SU-DHL-6 (cell line): ENCODE results near the gene PRELP.
A peak's percentile ranks its signal among the peaks of the same experiment; 100 is the strongest.

Experiments used
- H2AFZ ChIP-seq: fragments of 200-600 bp; sonication (generic); 2 replicates; pipeline ENCODE4 v1.6.1; 2014; ENCODE audit warnings: low read depth, mild to moderate bottlenecking, moderate library complexity, mixed read lengths, antibody characterized with exemption, low read length; ENCODE audit not compliant: severe bottlenecking
- H3F3A ChIP-seq: fragments of 200-600 bp; shearing (Covaris generic); 2 replicates; pipeline ENCODE4 v1.6.0; 2016; ENCODE audit warnings: antibody characterized with exemption, mild to moderate bottlenecking; ENCODE audit not compliant: insufficient read depth
- H3K27ac ChIP-seq: fragments of 200-600 bp; sonication (generic); 2 replicates; pipeline ENCODE4 v1.5.1; 2016; ENCODE audit warnings: low read depth, mild to moderate bottlenecking, low read length, moderate library complexity, mixed read lengths
- H3K27me3 ChIP-seq: fragments of 200-600 bp; sonication (generic), shearing (Covaris generic); 2 replicates; pipeline ENCODE4 v1.6.0; 2014; ENCODE audit warnings: mild to moderate bottlenecking, low read length
- H3K36me3 ChIP-seq: fragments of 200-600 bp; sonication (generic); 2 replicates; pipeline ENCODE4 v1.6.1; 2014; ENCODE audit warnings: mild to moderate bottlenecking, low read length, mixed read lengths
- H3K4me2 ChIP-seq: fragments of 300-600, 200-600 bp; shearing (Covaris generic), sonication (generic); 2 replicates; pipeline ENCODE4 v1.6.0; 2014; ENCODE audit warnings: low read length, low read depth, mild to moderate bottlenecking; ENCODE audit not compliant: poor library complexity, severe bottlenecking
- H3K4me3 ChIP-seq: fragments of 200-600 bp; sonication (generic); 2 replicates; pipeline ENCODE4 v1.5.1; 2014; ENCODE audit warnings: antibody characterized with exemption, low read length, mild to moderate bottlenecking, mixed read lengths; ENCODE audit not compliant: insufficient read depth, poor library complexity, severe bottlenecking
- H3K79me2 ChIP-seq: fragments of 200-600 bp; sonication (generic); 2 replicates; pipeline ENCODE4 v1.6.1; 2014; ENCODE audit warnings: mild to moderate bottlenecking, low read length, moderate library complexity; ENCODE audit not compliant: insufficient read depth
- H3K9ac ChIP-seq: fragments of 200-600 bp; sonication (generic); 2 replicates; pipeline ENCODE4 v1.7.0; 2014; ENCODE audit warnings: mild to moderate bottlenecking, low read length
- H3K9me2 ChIP-seq: fragments of 200-600 bp; sonication (generic); replicated peaks from 2 replicates; pipeline ENCODE4 v1.6.1; 2014; ENCODE audit warnings: low read length; ENCODE audit not compliant: insufficient read depth
- H3K9me3 ChIP-seq: fragments of 200-600 bp; sonication (generic); 2 replicates; pipeline ENCODE4 v1.6.1; 2014; ENCODE audit warnings: low read length, mixed read lengths; ENCODE audit not compliant: insufficient read depth
- H4K20me1 ChIP-seq: fragments of 200-600 bp; sonication (generic); 2 replicates; pipeline ENCODE4 v1.6.1; 2014; ENCODE audit warnings: low read depth, mild to moderate bottlenecking, antibody characterized with exemption, low read length, moderate library complexity, mixed read lengths
- CTCF ChIP-seq: fragments of 200-600 bp; sonication (generic); IDR thresholded peaks from one replicate; pipeline ENCODE4 v1.5.1; 2017; ENCODE audit warnings: antibody characterized with exemption, mild to moderate bottlenecking, low read length, moderate library complexity; ENCODE audit not compliant: insufficient read depth, poor library complexity, severe bottlenecking
- EZH2phosphoT487 ChIP-seq: fragments of 200-600 bp; sonication (generic), shearing (Covaris generic); conservative IDR thresholded peaks from 2 replicates; pipeline ENCODE4 v1.6.1; 2018; ENCODE audit warnings: mild to moderate bottlenecking, antibody characterized with exemption, low read length, moderate library complexity, mixed read lengths

PRELP gene

GRCh38 chr1:203504400-203505250 is 29.0 kb downstream of the PRELP start:
- Histone ChIP-seq H2AFZ (no peak overlapping the region), H3K9me2 (no peaks in the 10 kb centered on the region), H4K20me1 (no peaks in the 10 kb centered on the region), H3K9ac (no peak overlapping the region), H3K27me3 (no peaks in the 10 kb centered on the region), H3F3A (no peaks in the 10 kb centered on the region), H3K4me2 (no peak overlapping the region), H3K36me3 (no peaks in the 10 kb centered on the region), H3K4me3 (no peak overlapping the region), H3K9me3 (no peaks in the 10 kb centered on the region), H3K79me2 (no peaks in the 10 kb centered on the region), H3K27ac (no peak overlapping the region)
- no peak for TF ChIP-seq EZH2phosphoT487
- TF ChIP-seq CTCF: peak; percentile 87

- Histone ChIP-seq H3K4me2 (no peak overlapping the region), H3K36me3 (no peaks in the 10 kb centered on the region), H3K9me2 (no peaks in the 10 kb centered on the region), H3F3A (no peaks in the 10 kb centered on the region), H2AFZ (no peak overlapping the region), H3K4me3 (no peak overlapping the region), H3K9me3 (no peaks in the 10 kb centered on the region), H3K27me3 (no peaks in the 10 kb centered on the region), H3K79me2 (no peaks in the 10 kb centered on the region), H3K27ac (no peak overlapping the region), H3K9ac (no peak overlapping the region), H4K20me1 (no peaks in the 10 kb centered on the region)
- no peak for TF ChIP-seq EZH2phosphoT487
These were observed 30.1 kb downstream of the PRELP start for GRCh38 chr1:203505526-203506204.

GRCh38 chr1:203506858-203507626 is 31.4 kb downstream of the PRELP start:
- Histone ChIP-seq H3K27ac (no peak overlapping the region), H3K4me2 (no peak overlapping the region)

More at GRCh38 chr1:203506858-203507626, 31.4 kb downstream of the PRELP start:
- no peak overlapping the region for H2AFZ ChIP-seq
- no peak overlapping the region for H3K9ac ChIP-seq
- H3K79me2 ChIP-seq: no peaks in the 10 kb centered on the region
- no peak overlapping the region for H3K4me3 ChIP-seq
- TF ChIP-seq CTCF: no peak
- no peak for TF ChIP-seq EZH2phosphoT487
- H3K9me3 ChIP-seq: no peaks in the 10 kb centered on the region
- no peaks in the 10 kb centered on the region for H3K36me3 ChIP-seq
- no peaks in the 10 kb centered on the region for H3K9me2 ChIP-seq
- no peaks in the 10 kb centered on the region for H4K20me1 ChIP-seq
- no peaks in the 10 kb centered on the region for H3K27me3 ChIP-seq
- H3F3A ChIP-seq: no peaks in the 10 kb centered on the region
